ENCODE measurements around the gene ITGBL1. TPM values are rescaled to one million over a fixed set of nuclear protein-coding genes. Genes with fewer than 3 reads are reported as not detected.

The ITGBL1 gene
- total RNA-seq, 4 donors from 2014 or later: 0.61 to 6.7 (median 5.0) TPM

DNA sequence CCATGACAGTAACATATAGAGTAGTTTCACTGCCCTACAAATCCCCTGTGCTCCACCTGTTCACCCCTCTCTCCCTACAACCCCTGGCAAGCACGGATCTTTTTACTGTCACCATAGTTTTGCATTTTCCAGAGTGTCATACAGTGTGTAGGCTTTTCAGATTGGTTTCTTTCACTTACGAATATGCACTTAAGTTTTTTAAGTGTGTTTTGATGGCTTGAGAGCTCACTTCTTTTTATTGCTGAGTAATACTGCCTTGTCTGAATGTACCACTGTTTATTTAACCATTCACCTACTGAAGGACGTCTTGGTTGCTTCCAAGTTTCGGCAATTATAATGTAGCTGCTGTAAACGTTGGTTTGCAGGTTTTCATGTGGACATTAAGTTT lies 175.1 kb downstream of the ITGBL1 start:
- in situ Hi-C loops (cut with MboI; ENCODE audit: low sequenced_read_pairs in 4 of 4): no loop called here
- intact Hi-C loops (cut with DNase I; ENCODE audit: low total_unique reads): no loop called here
- no peaks in the 10 kb centered on the region for H3K27me3 ChIP-seq
- DNase-seq (no peak), ATAC-seq (no peak)
- no peaks in the 10 kb centered on the region for H3K9me3 ChIP-seq
- peak overlapping the region in 3 of 4 donors; percentile 19 to 29 (median 24) for H3K4me3 ChIP-seq
- H3K4me1 ChIP-seq: no peaks in the 10 kb centered on the region
- no peaks in the 10 kb centered on the region for H3K36me3 ChIP-seq
- TF ChIP-seq, protein P1, sequence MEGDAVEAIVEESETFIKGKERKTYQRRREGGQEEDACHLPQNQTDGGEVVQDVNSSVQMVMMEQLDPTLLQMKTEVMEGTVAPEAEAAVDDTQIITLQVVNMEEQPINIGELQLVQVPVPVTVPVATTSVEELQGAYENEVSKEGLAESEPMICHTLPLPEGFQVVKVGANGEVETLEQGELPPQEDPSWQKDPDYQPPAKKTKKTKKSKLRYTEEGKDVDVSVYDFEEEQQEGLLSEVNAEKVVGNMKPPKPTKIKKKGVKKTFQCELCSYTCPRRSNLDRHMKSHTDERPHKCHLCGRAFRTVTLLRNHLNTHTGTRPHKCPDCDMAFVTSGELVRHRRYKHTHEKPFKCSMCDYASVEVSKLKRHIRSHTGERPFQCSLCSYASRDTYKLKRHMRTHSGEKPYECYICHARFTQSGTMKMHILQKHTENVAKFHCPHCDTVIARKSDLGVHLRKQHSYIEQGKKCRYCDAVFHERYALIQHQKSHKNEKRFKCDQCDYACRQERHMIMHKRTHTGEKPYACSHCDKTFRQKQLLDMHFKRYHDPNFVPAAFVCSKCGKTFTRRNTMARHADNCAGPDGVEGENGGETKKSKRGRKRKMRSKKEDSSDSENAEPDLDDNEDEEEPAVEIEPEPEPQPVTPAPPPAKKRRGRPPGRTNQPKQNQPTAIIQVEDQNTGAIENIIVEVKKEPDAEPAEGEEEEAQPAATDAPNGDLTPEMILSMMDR (IDR thresholded peaks at IDR 0.05 in 4 of 5, conservative IDR thresholded peaks at IDR 0.05 in 1 of 5): no peak
- TF ChIP-seq POLR2A (IDR thresholded peaks at IDR 0.05): no peak
- H3K27ac ChIP-seq: peak overlapping the region in 1 of 4 donors; percentile 25

DNA sequence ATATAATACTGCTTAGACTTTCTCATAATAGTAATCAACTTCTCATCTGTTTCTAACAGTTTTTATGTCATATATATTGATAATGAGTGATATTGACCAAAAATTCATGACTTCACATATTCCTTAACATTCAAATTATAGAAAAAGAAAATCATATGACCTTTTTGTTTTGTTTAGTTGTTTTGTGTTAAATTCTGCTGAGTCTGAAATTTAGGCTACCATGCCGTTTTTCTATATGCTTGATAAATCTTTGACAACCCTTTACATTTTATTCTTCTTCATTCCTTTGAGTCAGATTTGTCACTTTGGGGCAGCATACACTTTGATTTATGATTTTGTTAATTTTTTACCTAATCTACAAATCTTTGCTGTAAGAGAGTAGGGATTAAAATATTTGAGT lies 176.4 kb downstream of the ITGBL1 start:
- Histone ChIP-seq H3K27ac (no peak overlapping the region), H3K4me3 (no peak overlapping the region), H3K27me3 (no peaks in the 10 kb centered on the region), H3K9me3 (no peaks in the 10 kb centered on the region), H3K36me3 (no peaks in the 10 kb centered on the region), H3K4me1 (no peaks in the 10 kb centered on the region)
- ATAC-seq: no peak
- intact Hi-C loops (cut with DNase I; ENCODE audit: low total_unique reads): no loop called here
- in situ Hi-C loops (cut with MboI; ENCODE audit: low sequenced_read_pairs in 4 of 4): no loop called here
- TF ChIP-seq POLR2A (IDR thresholded peaks at IDR 0.05): no peak
- TF ChIP-seq, protein P1 (IDR thresholded peaks at IDR 0.05 in 4 of 5, conservative IDR thresholded peaks at IDR 0.05 in 1 of 5): no peak
- no peak for DNase-seq

DNA sequence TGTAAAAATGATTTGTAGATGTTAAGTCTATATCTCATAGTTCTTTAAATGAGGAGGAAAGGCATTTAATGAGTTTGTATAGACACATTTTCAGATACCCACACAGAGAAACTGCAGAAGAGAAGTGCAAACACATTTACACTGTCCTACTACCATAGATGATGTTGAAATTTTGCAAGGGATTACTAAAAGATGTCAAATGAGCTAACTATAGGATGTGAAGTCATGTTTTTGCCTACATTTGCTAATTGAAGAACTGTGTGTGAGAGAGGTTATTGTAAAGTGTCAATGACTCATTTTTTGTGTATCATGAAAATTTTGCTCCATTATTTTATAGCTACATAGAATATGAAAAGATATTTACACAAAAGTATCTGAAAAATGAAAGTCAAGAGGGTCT lies 178.9 kb downstream of the ITGBL1 start:
- H3K36me3 ChIP-seq: no peaks in the 10 kb centered on the region
- H3K9me3 ChIP-seq: no peaks in the 10 kb centered on the region
- H3K4me1 ChIP-seq: no peaks in the 10 kb centered on the region
- no peak overlapping the region for H3K4me3 ChIP-seq
- ATAC-seq: no peak
- intact Hi-C loops (cut with DNase I; ENCODE audit: low total_unique reads): no loop called here
- no peaks in the 10 kb centered on the region for H3K27me3 ChIP-seq
- DNase-seq: no peak
- no peak for TF ChIP-seq POLR2A (IDR thresholded peaks at IDR 0.05)
- TF ChIP-seq, protein P1 (IDR thresholded peaks at IDR 0.05 in 4 of 5, conservative IDR thresholded peaks at IDR 0.05 in 1 of 5): no peak
- no peak overlapping the region for H3K27ac ChIP-seq
- in situ Hi-C loops (cut with MboI; ENCODE audit: low sequenced_read_pairs in 4 of 4): no loop called here

DNA sequence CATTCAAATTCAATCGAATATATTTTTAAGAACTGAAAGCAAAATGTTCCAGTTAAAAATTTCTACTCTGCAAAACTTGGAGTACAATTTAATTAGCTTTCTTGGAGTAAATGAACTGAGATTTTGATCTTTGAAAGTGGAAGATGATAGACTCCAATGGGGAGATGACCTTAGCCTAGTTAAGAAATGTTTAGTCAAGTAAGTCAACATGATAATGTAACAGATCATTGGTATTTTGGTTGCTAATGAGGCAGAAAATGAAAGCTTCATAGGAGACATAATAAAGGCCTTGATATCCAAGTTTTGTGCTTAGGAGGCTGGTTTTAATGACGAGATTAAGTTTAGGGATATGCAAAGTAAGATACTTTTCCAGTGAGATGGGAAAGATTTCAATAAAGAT lies 181.7 kb downstream of the ITGBL1 start:
- DNase-seq (no peak), ATAC-seq (no peak)
- Histone ChIP-seq H3K4me3 (no peak overlapping the region), H3K36me3 (no peaks in the 10 kb centered on the region), H3K9me3 (no peaks in the 10 kb centered on the region), H3K27me3 (no peaks in the 10 kb centered on the region), H3K4me1 (no peaks in the 10 kb centered on the region), H3K27ac (no peak overlapping the region)
- in situ Hi-C loops (cut with MboI; ENCODE audit: low sequenced_read_pairs in 4 of 4) (no loop called here), intact Hi-C loops (cut with DNase I; ENCODE audit: low total_unique reads) (no loop called here)
- TF ChIP-seq POLR2A (IDR thresholded peaks at IDR 0.05): no peak
- TF ChIP-seq, protein P1 (IDR thresholded peaks at IDR 0.05 in 4 of 5, conservative IDR thresholded peaks at IDR 0.05 in 1 of 5): no peak

DNA sequence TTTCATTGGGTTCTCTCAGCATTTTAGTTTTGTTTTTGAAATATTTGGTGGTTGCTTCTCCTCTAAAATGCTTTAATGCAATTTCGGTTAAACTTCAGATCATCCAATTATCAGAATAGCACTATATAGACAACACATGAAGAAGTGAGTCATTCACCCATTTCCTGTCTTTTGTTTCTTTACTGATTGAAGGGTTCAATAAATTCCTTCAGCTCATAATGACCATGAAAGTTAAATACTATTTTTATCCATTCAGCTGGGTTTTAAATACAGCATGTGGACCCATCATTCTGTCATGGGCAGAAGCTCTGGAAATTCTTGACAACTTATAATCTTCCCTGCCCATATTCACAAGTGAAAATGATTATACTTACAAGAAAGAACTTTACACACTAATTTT lies 187.2 kb downstream of the ITGBL1 start:
- no peaks in the 10 kb centered on the region for H3K9me3 ChIP-seq
- intact Hi-C loops (cut with DNase I; ENCODE audit: low total_unique reads): no loop called here
- H3K27me3 ChIP-seq: no peaks in the 10 kb centered on the region
- DNase-seq (no peak), ATAC-seq (no peak)
- in situ Hi-C loops (cut with MboI; ENCODE audit: low sequenced_read_pairs in 4 of 4): no loop called here
- no peak overlapping the region for H3K4me3 ChIP-seq
- no peaks in the 10 kb centered on the region for H3K4me1 ChIP-seq
- H3K27ac ChIP-seq: no peak overlapping the region
- TF ChIP-seq, protein P1 (IDR thresholded peaks at IDR 0.05 in 4 of 5, conservative IDR thresholded peaks at IDR 0.05 in 1 of 5): no peak
- no peak for TF ChIP-seq POLR2A (IDR thresholded peaks at IDR 0.05)
- H3K36me3 ChIP-seq: no peaks in the 10 kb centered on the region
